ENCODE results near the gene PAPPA2.

GRCh38 chr1:176669782-176670181, 206.8 kb downstream of the PAPPA2 start:
- TF ChIP-seq CTCF (IDR thresholded peaks at IDR 0.05), result no peak
- TF ChIP-seq POLR2A (IDR thresholded peaks at IDR 0.05), result no peak
